WI38 (cell line): ENCODE measurements around the gene UNC79.
"Not testable (repeated sequence)": the region's sequence is repeated elsewhere in the genome, so short reads cannot be mapped to it uniquely, and the experiment has no call there.

Experiments used
- H3K4me3 ChIP-seq: 2 replicates; pipeline ENCODE4 v1.5.1; 2011; ENCODE audit warnings: low read depth, mild to moderate bottlenecking, control low read depth, low read length
- CTCF ChIP-seq: IDR thresholded peaks from 2 replicates; pipeline ENCODE4 v1.5.1; 2012; ENCODE audit warnings: low read depth, mild to moderate bottlenecking, control low read depth, low read length

The UNC79 gene

DNA sequence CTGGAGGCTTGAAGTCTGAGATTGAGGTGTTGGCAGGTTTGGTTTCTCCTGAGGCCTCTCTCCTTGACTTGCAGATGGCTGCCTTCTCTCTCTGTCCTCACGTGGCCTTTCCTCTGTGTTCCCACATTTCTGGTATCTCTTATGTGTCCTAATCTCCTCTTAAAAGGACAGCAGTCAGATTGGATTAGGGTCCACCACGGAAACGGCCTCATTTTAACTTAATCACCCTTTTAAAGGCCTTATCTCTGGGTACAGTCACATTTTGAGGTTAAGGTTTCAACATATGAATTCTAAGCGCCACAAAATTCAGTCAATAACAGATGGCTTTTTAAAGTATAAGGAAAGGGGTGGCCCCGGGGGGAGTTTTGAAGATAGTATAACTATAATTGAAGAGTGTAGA is 33.5 kb downstream of the UNC79 start:
- TF ChIP-seq CTCF = no peak
- H3K4me3 ChIP-seq = no peak overlapping the region

- no peak overlapping the region for H3K4me3 ChIP-seq
- TF ChIP-seq CTCF = no peak
These were observed 44.7 kb downstream of the UNC79 start for GRCh38 chr14:93475471-93475870.

DNA sequence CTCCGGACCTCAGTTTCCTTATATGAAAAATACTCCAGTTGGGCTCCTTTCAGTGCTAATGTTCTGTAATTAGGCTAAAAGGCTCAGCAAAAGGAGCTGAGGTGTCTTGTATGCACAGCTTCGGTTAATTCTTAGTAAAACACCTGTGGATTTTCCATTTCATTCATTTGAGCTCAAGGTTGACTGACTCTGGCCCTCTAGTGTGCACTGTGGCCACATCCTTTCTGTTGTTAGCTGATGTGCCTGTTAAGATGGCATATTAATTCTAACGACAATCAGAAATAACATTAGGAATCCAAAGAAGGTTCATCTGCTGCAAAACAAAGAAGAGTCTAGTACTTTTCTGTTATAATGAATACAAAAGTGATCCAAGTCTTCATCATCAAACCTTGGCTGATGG is 45.6 kb downstream of the UNC79 start:
- no peak overlapping the region for H3K4me3 ChIP-seq
- no peak for TF ChIP-seq CTCF

DNA sequence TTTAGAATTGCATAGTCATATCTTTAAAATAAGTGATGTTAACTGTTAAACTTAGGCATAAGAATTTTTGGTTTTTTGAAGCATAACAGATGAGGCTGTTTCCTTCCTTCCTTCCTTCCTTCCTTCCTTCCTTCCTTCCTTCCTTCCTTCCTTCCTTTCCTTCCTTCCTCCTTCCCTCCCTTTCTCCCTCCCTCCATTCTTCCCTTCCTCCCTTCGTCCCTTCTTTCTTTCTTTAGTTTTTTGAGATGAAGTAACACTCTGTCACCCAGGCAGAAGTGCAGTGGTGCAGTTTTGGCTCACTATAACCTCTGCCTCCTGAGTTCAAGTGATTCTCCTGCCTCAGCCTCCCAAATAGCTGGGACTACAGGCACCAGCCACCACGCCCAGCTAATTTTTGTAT is 48.3 kb downstream of the UNC79 start:
- not testable (repeated sequence) for H3K4me3 ChIP-seq

GRCh38 chr14:93480867-93481266 is 50.1 kb downstream of the UNC79 start:
- no peak overlapping the region for H3K4me3 ChIP-seq

GRCh38 chr14:93481758-93482157 is 51.0 kb downstream of the UNC79 start:
- H3K4me3 ChIP-seq = no peak overlapping the region
- TF ChIP-seq CTCF = no peak

More at GRCh38 chr14:93480867-93481266, 50.1 kb downstream of the UNC79 start:
- no peak for TF ChIP-seq CTCF

- H3K4me3 ChIP-seq = no peak overlapping the region
- no peak for TF ChIP-seq CTCF
These were observed 59.3 kb downstream of the UNC79 start for GRCh38 chr14:93490001-93490400.

DNA sequence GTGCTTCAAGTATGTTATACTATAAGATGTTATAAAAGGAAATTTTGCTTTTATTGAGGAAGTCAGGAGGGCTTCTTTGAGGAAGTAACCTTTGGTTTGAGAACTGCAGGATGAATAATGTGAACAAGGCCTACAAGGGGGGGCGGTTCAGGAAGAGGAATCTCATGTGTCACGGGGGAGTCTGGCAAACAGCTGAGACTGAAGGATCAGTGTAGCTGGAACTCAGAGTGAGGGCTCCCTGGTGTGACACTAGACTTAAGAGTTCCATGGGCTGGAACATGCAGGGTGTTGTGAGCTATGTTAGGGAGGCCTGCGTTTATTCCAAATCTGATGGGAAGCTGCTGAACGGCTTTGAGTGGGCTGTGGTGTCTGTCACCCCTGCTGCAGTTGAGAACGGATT is 62.3 kb downstream of the UNC79 start:
- no peak for TF ChIP-seq CTCF

DNA sequence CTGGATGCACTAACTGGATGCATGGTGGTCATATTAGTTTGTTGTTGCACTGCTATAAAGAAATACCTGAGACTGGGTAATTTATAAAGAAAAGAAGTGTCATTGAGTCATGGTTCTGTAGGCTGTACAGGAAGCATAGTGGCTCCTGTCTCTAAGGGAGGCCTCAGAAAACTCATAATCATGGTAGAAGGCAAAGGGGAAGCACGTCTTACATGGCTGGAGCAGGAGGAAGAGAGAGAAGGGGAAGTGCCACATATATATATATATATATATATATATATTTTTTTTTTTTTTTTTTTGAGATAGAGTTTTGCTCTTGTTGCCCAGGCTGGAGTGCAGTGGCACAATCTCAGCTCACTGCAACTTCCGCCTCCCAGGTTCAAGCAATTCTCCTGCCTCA is 62.9 kb downstream of the UNC79 start:
- not testable (repeated sequence) for H3K4me3 ChIP-seq

More for the DNA sequence above, 62.3 kb downstream of the UNC79 start:
- no peak overlapping the region for H3K4me3 ChIP-seq
